Esophagus squamous epithelium (tissue), 5 donors: ENCODE data around the gene POU2AF3. TPM values are rescaled to one million over a fixed set of nuclear protein-coding genes. Genes with fewer than 3 reads are reported as not detected.

Source experiments
- DNase-seq: peaks from one replicate; lab custom pipeline; 2025; lab: John Stamatoyannopoulos, UW
- H3K27ac ChIP-seq, 4 donors: fragments of 200-600 bp; sonication (generic); one replicate each; pipeline ENCODE4 v1.5.1; 2016 to 2019; ENCODE audit warnings: mild to moderate bottlenecking in 1 of 4
- H3K27me3 ChIP-seq, 4 donors: fragments of 200-600 bp; sonication (generic); 1 replicate in 3 of 4; 2 replicates in 1 of 4; pipeline versions ENCODE4 v1.5.1 to v1.6.0; 2017 to 2021; ENCODE audit warnings: antibody characterized with exemption in 1 of 4
- H3K36me3 ChIP-seq, 3 donors: fragments of 200-600 bp; sonication (generic); one replicate each; pipeline ENCODE4 v1.5.1; 2016 to 2019
- H3K4me1 ChIP-seq, 3 donors: fragments of 200-600 bp; sonication (generic); one replicate each; pipeline ENCODE4 v1.5.1; 2017 to 2019
- H3K4me3 ChIP-seq, 4 donors: fragments of 200-600 bp; sonication (generic); 1 replicate in 3 of 4; 2 replicates in 1 of 4; pipeline ENCODE4 v1.5.1; 2016 to 2019; ENCODE audit warnings: mild to moderate bottlenecking in 2 of 4, moderate library complexity in 1 of 4
- H3K9me3 ChIP-seq, 3 donors: fragments of 200-600 bp; sonication (generic); one replicate each; pipeline ENCODE4 v1.5.1; 2016 to 2019
- POLR2A ChIP-seq, 4 donors: fragments of 450-650 bp; IDR thresholded peaks; one replicate each; pipeline ENCODE4 v1.6.1; 2017; ENCODE audit warnings: antibody characterized with exemption in 4 of 4, mild to moderate bottlenecking in 4 of 4, moderate library complexity in 3 of 4
- WGBS, 2 donors: methylation state at CpG; one replicate each; pipeline ENCODE4 v1.1.5; 2018; 5-methylcytosine and 5-hydroxymethylcytosine counted together
- intact Hi-C: fragments of 100-400 bp; cut with DNase I; formaldehyde crosslinking; loops from one replicate; pipeline ENCODE4 v1.15.0; 2022
- total RNA-seq, 4 donors: library from RNA; depleted of rRNA; stranded (reverse); fragments of >200 nt; gene quantifications; one replicate each; pipeline ENCODE4 v1.1.0, GENCODE V29; 2016
- TF ChIP-seq, protein P1 (sequence below), 6 experiments: fragments of 450-650 bp in 4 of 6; fragments of 200-600 bp in 2 of 6; sonication (generic) in 2 of 6; IDR thresholded peaks; one replicate each; pipeline ENCODE4 v1.5.1; 2016 to 2019; ENCODE audit warnings: antibody characterized with exemption in 6 of 6, mild to moderate bottlenecking in 4 of 6, moderate library complexity in 4 of 6
- donor health status: DM: yes; HTN: yes; CAD: no.

POU2AF3 gene
- total RNA-seq, 4 donors from 2014 or later: 1.3 to 4.1 (median 2.1) TPM

DNA sequence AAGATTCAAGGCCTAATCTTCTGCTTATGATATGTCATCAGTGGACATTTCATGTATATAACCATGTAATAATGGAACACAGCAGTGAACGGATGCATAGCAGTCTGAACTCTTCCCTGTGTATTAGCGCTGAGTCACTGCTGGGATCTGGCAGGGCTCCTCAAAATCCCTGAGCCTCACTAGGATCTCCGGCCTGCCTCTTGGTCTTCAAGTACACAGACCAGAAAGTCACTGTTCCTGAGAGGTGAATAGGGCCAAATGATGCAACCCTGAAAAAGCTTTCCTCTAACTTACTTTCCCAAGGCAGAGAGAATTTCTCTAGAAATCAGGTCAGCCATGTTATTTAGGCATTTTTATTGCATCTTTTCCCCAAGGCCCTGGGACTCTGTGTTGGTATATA lies 45.7 kb downstream of the POU2AF3 start:
- Histone ChIP-seq H3K9me3 (no peaks in the 10 kb centered on the region), H3K27me3 (no peaks in the 10 kb centered on the region), H3K4me1 (peaks cover 0 to 8% (median 0%) of the 10 kb centered on the region in 3 donors), H3K27ac (no peak overlapping the region), H3K4me3 (no peak overlapping the region), H3K36me3 (no peaks in the 10 kb centered on the region)
- DNase-seq: no peak
- TF ChIP-seq, protein P1, sequence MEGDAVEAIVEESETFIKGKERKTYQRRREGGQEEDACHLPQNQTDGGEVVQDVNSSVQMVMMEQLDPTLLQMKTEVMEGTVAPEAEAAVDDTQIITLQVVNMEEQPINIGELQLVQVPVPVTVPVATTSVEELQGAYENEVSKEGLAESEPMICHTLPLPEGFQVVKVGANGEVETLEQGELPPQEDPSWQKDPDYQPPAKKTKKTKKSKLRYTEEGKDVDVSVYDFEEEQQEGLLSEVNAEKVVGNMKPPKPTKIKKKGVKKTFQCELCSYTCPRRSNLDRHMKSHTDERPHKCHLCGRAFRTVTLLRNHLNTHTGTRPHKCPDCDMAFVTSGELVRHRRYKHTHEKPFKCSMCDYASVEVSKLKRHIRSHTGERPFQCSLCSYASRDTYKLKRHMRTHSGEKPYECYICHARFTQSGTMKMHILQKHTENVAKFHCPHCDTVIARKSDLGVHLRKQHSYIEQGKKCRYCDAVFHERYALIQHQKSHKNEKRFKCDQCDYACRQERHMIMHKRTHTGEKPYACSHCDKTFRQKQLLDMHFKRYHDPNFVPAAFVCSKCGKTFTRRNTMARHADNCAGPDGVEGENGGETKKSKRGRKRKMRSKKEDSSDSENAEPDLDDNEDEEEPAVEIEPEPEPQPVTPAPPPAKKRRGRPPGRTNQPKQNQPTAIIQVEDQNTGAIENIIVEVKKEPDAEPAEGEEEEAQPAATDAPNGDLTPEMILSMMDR (IDR thresholded peaks at IDR 0.05): no peak
- no peak for TF ChIP-seq POLR2A (IDR thresholded peaks at IDR 0.05)
- 39 to 53% methylated on average over 3 of the region's 3 CpGs for WGBS, 2 donors
- intact Hi-C loops: no loop called here

DNA sequence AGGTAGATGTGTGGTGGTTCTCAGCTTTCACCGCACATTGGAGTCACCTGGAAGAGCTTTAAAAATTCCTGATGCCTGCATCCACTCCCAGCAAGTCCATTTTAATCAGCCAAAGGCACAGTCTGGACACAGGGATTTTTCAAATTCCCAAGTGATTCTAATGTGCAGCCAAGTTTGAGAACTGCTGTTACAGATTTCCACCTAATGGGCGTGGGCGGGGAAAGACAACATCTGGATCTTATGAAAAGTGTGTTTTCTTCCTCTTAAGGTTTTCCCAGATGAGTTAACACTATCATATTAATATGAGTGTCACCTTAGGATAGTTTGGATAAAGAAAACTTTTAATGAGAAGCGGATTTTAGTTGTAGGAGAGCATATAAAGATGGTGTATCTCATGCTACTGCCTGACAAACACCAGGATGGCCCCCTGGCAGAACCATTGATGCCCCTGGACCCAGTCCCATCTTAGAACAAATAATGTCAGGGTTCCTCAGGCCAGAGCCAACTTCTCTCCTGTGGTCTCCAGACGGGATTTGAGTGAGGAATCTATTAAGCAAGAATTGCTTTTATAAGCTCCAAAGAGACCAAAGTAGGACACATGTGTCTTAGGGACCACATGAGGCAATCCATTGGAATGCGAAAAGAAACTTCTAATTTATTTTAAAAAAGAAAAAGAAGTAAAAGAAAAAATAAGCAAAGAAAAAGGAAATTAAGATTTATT lies 48.8 kb downstream of the POU2AF3 start:
- H3K36me3 ChIP-seq: no peaks in the 10 kb centered on the region
- H3K9me3 ChIP-seq: no peaks in the 10 kb centered on the region
- intact Hi-C loops: no loop called here
- WGBS, 2 donors: 67 to 82% methylated on average over 6 of the region's 6 CpGs
- no peak for DNase-seq
- no peak overlapping the region for H3K4me3 ChIP-seq
- H3K4me1 ChIP-seq: peaks cover 0 to 14% (median 0%) of the 10 kb centered on the region in 3 donors
- no peaks in the 10 kb centered on the region for H3K27me3 ChIP-seq
- TF ChIP-seq, protein P1 (IDR thresholded peaks at IDR 0.05): no peak
- no peak for TF ChIP-seq POLR2A (IDR thresholded peaks at IDR 0.05)
- H3K27ac ChIP-seq: no peak overlapping the region

DNA sequence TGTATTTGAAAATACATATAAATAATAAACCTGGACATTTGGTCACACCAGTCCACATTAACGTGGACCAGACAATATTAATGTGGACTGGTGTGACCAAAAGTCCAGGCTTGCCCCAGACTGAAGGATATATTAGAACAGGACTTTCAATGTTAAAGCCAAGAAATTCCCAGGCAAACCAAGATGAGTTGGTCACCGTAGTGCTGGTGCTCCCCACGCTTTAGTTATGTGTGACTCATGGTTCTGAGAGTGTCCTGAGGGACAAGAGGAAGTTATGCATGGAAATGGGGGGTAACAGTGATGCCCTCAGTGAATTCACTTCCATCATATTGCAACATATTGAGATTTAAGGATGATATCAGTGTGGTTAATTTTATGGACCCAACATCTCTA lies 49.4 kb downstream of the POU2AF3 start:
- no peak overlapping the region for H3K27ac ChIP-seq
- no peaks in the 10 kb centered on the region for H3K36me3 ChIP-seq
- 77 to 81% methylated on average over 3 of the region's 3 CpGs for WGBS, 2 donors
- H3K4me3 ChIP-seq: no peak overlapping the region
- H3K27me3 ChIP-seq: no peaks in the 10 kb centered on the region
- H3K9me3 ChIP-seq: no peaks in the 10 kb centered on the region
- intact Hi-C loops: no loop called here
- TF ChIP-seq, protein P1 (IDR thresholded peaks at IDR 0.05): no peak
- no peak for TF ChIP-seq POLR2A (IDR thresholded peaks at IDR 0.05)
- peaks cover 0 to 14% (median 0%) of the 10 kb centered on the region in 3 donors for H3K4me1 ChIP-seq
- DNase-seq: no peak

DNA sequence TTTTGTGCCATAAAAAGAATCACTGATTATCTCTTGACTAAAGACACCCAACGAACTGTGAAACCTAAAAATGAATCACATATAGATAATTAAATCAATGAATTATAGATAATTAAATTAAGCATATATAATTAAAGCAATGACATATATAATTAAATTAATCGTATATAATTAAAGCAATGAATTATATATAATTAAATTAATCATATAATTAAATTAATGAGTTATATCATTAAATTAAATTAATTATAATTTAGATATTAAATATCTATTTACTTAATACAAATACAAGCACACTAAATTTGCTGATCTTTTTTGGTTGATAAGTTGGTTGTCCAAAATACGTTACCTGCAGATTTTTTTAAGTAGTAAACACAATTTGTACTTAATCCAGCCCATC lies 49.8 kb downstream of the POU2AF3 start:
- no peak overlapping the region for H3K27ac ChIP-seq
- 65 to 72% methylated on average over 3 of the region's 3 CpGs for WGBS, 2 donors
- DNase-seq: no peak
- intact Hi-C loops: no loop called here
- H3K27me3 ChIP-seq: no peaks in the 10 kb centered on the region
- peaks cover 0 to 18% (median 0%) of the 10 kb centered on the region in 3 donors for H3K4me1 ChIP-seq
- TF ChIP-seq, protein P1 (IDR thresholded peaks at IDR 0.05): no peak
- TF ChIP-seq POLR2A (IDR thresholded peaks at IDR 0.05): no peak
- H3K9me3 ChIP-seq: no peaks in the 10 kb centered on the region
- H3K36me3 ChIP-seq: no peaks in the 10 kb centered on the region
- no peak overlapping the region for H3K4me3 ChIP-seq

DNA sequence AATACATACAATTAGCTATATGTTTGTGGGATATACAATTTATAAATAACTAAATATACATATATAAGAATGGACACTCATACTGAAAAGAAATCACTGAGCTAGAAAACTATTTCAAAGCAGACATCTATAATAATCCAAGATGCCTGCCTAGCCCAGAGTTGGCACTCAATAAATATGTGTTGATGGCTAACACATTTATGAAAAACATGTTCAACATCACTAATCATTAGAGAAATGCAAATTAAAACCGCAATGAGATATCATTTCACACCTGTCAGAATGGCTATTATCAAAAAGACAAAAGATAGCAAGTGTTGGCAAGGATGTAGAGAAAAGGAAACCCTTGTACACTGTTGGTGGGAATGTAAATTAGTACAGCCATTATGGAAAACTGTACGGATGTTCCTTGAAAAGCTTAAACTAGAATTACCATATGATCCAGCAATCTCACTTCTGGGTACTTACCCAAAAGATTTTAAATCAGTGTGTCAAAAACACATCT lies 50.9 kb downstream of the POU2AF3 start:
- H3K4me3 ChIP-seq: no peak overlapping the region
- H3K36me3 ChIP-seq: no peaks in the 10 kb centered on the region
- no peak for TF ChIP-seq POLR2A (IDR thresholded peaks at IDR 0.05)
- TF ChIP-seq, protein P1 (IDR thresholded peaks at IDR 0.05): no peak
- intact Hi-C loops: no loop called here
- no peaks in the 10 kb centered on the region for H3K9me3 ChIP-seq
- no peaks in the 10 kb centered on the region for H3K27me3 ChIP-seq
- 67 to 76% methylated on average over 2 of the region's 2 CpGs for WGBS, 2 donors
- DNase-seq: no peak
- peaks cover 0 to 15% (median 0%) of the 10 kb centered on the region in 3 donors for H3K4me1 ChIP-seq
- H3K27ac ChIP-seq: no peak overlapping the region
